SJCRH30 (cell line): ENCODE data around the gene FAM187B. TPM values are rescaled to one million over a fixed set of nuclear protein-coding genes. Genes with fewer than 3 reads are reported as not detected.

Source experiments
- DNase-seq, 2 experiments: peaks; one replicate each; pipeline ENCODE4 v3.0.0-alpha.2; 2015 to 2020
- H3K27ac ChIP-seq: fragments of 250-450 bp; sonication (Bioruptor Pico); 2 replicates; pipeline ENCODE4 v1.5.1; 2020; ENCODE audit warnings: mild to moderate bottlenecking, moderate library complexity
- H3K27me3 ChIP-seq: fragments of 250-450 bp; sonication (Bioruptor Pico); 2 replicates; pipeline ENCODE4 v1.5.1; 2020; ENCODE audit warnings: mild to moderate bottlenecking, moderate library complexity
- H3K36me3 ChIP-seq: fragments of 250-450 bp; sonication (Bioruptor Pico); 2 replicates; pipeline ENCODE4 v1.5.1; 2020; ENCODE audit warnings: mild to moderate bottlenecking, moderate library complexity
- H3K4me1 ChIP-seq: fragments of 250-450 bp; sonication (Bioruptor Pico); 2 replicates; pipeline ENCODE4 v1.5.1; 2020; ENCODE audit warnings: mild to moderate bottlenecking, moderate library complexity
- H3K4me3 ChIP-seq: fragments of 250-450 bp; sonication (Bioruptor Pico); 2 replicates; pipeline ENCODE4 v1.5.1; 2020; ENCODE audit warnings: mild to moderate bottlenecking, moderate library complexity
- H3K9me3 ChIP-seq: fragments of 250-450 bp; sonication (Bioruptor Pico); replicated peaks from 2 replicates; pipeline ENCODE4 v1.5.1; 2020; ENCODE audit warnings: mild to moderate bottlenecking, moderate library complexity
- total RNA-seq: library from RNA; depleted of rRNA; stranded (reverse); fragments of >200 nt; shearing (Covaris generic); gene quantifications from 2 replicates; pipeline ENCODE4 v1.2.3, GENCODE V29; 2014; rRNA removed

The FAM187B gene
- total RNA-seq: not detected in 2 replicates

GRCh38 chr19:35228177-35228930 is at the start of gene FAM187B:
Gene FAM187B (minus strand): TSS chr19:35228739. CDS start chr19:35228680, 59 bp downstream.
- peaks cover 16% of the 10 kb centered on the region for H3K27me3 ChIP-seq
- H3K4me3 ChIP-seq: no peak within 1 kb of the TSS
- no peaks in the 10 kb centered on the region for H3K9me3 ChIP-seq
- H3K4me1 ChIP-seq: no peaks in the 10 kb centered on the region
- no peaks in the 10 kb centered on the region for H3K36me3 ChIP-seq
- DNase-seq: no peak
- H3K27ac ChIP-seq: no peak within 1 kb of the TSS

GRCh38 chr19:35276706-35277281 is 48.3 kb upstream of the FAM187B start:
- H3K36me3 ChIP-seq: peaks cover 17% of the 10 kb centered on the region
- H3K9me3 ChIP-seq: no peaks in the 10 kb centered on the region
- no peaks in the 10 kb centered on the region for H3K4me1 ChIP-seq
- H3K4me3 ChIP-seq: no peak overlapping the region
- no peak overlapping the region for H3K27ac ChIP-seq
- H3K27me3 ChIP-seq: no peaks in the 10 kb centered on the region
- DNase-seq: no peak

GRCh38 chr19:35274323-35274722 is 45.8 kb upstream of the FAM187B start:
- no peaks in the 10 kb centered on the region for H3K9me3 ChIP-seq
- H3K36me3 ChIP-seq: peaks cover 29% of the 10 kb centered on the region
- no peak overlapping the region for H3K27ac ChIP-seq
- no peaks in the 10 kb centered on the region for H3K4me1 ChIP-seq
- no peak overlapping the region for H3K4me3 ChIP-seq
- no peaks in the 10 kb centered on the region for H3K27me3 ChIP-seq
- no peak for DNase-seq

- Histone ChIP-seq H3K27me3 (no peaks in the 10 kb centered on the region), H3K9me3 (no peaks in the 10 kb centered on the region), H3K4me3 (no peak overlapping the region), H3K36me3 (peaks cover 29% of the 10 kb centered on the region), H3K27ac (no peak overlapping the region), H3K4me1 (no peaks in the 10 kb centered on the region)
- no peak for DNase-seq
Observed at GRCh38 chr19:35273686-35274259, 45.2 kb upstream of the FAM187B start.

GRCh38 chr19:35272954-35273649 is 44.6 kb upstream of the FAM187B start:
- Histone ChIP-seq H3K9me3 (no peaks in the 10 kb centered on the region), H3K27me3 (no peaks in the 10 kb centered on the region), H3K36me3 (peaks cover 29% of the 10 kb centered on the region), H3K4me1 (no peaks in the 10 kb centered on the region), H3K4me3 (no peak overlapping the region), H3K27ac (no peak overlapping the region)
- no peak for DNase-seq

- Histone ChIP-seq H3K4me1 (no peaks in the 10 kb centered on the region), H3K27ac (no peak overlapping the region), H3K9me3 (no peaks in the 10 kb centered on the region), H3K4me3 (no peak overlapping the region), H3K27me3 (no peaks in the 10 kb centered on the region), H3K36me3 (peaks cover 29% of the 10 kb centered on the region)
- no peak for DNase-seq
Observed at GRCh38 chr19:35272122-35272719, 43.7 kb upstream of the FAM187B start.

GRCh38 chr19:35271546-35271945 is 43.0 kb upstream of the FAM187B start:
- H3K4me3 ChIP-seq: no peak overlapping the region
- H3K27ac ChIP-seq: no peak overlapping the region
- H3K4me1 ChIP-seq: no peaks in the 10 kb centered on the region
- peaks cover 27% of the 10 kb centered on the region for H3K36me3 ChIP-seq
- H3K9me3 ChIP-seq: no peaks in the 10 kb centered on the region
- no peak for DNase-seq
- H3K27me3 ChIP-seq: no peaks in the 10 kb centered on the region

GRCh38 chr19:35270381-35270811 is 41.9 kb upstream of the FAM187B start:
- peaks cover 22% of the 10 kb centered on the region for H3K36me3 ChIP-seq
- H3K9me3 ChIP-seq: no peaks in the 10 kb centered on the region
- H3K27ac ChIP-seq: no peak overlapping the region
- no peak for DNase-seq
- H3K27me3 ChIP-seq: no peaks in the 10 kb centered on the region
- H3K4me3 ChIP-seq: no peak overlapping the region
- H3K4me1 ChIP-seq: no peaks in the 10 kb centered on the region

- Histone ChIP-seq H3K4me1 (no peaks in the 10 kb centered on the region), H3K27me3 (no peaks in the 10 kb centered on the region), H3K36me3 (peaks cover 22% of the 10 kb centered on the region), H3K4me3 (peak overlapping the region; percentile 96), H3K9me3 (no peaks in the 10 kb centered on the region), H3K27ac (peak overlapping the region; percentile 64; the same call in 1 of the 2 replicates)
- DNase-seq: peak; percentile 92 to 94
Observed at GRCh38 chr19:35269438-35270117, 41.0 kb upstream of the FAM187B start.

- H3K9me3 ChIP-seq: no peaks in the 10 kb centered on the region
- H3K4me1 ChIP-seq: no peaks in the 10 kb centered on the region
- H3K27ac ChIP-seq: peak within 1 kb of the TSS; percentile 66
- no peaks in the 10 kb centered on the region for H3K27me3 ChIP-seq
- DNase-seq: peak; percentile 80 to 82
- peak within 1 kb of the TSS; percentile 99 for H3K4me3 ChIP-seq
- H3K36me3 ChIP-seq: peaks cover 22% of the 10 kb centered on the region
Observed at GRCh38 chr19:35268536-35269437, 40.2 kb upstream of the FAM187B start, which contains the start of gene USF2. Gene USF2 (plus strand): TSS chr19:35268962. CDS start chr19:35269102, 140 bp downstream.

GRCh38 chr19:35267818-35268535 is 39.4 kb upstream of the FAM187B start:
- Histone ChIP-seq H3K36me3 (peaks cover 20% of the 10 kb centered on the region), H3K9me3 (no peaks in the 10 kb centered on the region), H3K27me3 (no peaks in the 10 kb centered on the region), H3K27ac (peak overlapping the region; percentile 66), H3K4me3 (peak overlapping the region; percentile 99), H3K4me1 (no peaks in the 10 kb centered on the region)
- DNase-seq: peak; percentile 53 to 79

GRCh38 chr19:35267353-35267817 is 38.8 kb upstream of the FAM187B start:
- H3K4me3 ChIP-seq: peak overlapping the region; percentile 99
- DNase-seq: peak; percentile 45 to 60
- H3K27ac ChIP-seq: peak overlapping the region; percentile 66
- H3K4me1 ChIP-seq: no peaks in the 10 kb centered on the region
- no peaks in the 10 kb centered on the region for H3K27me3 ChIP-seq
- peaks cover 19% of the 10 kb centered on the region for H3K36me3 ChIP-seq
- H3K9me3 ChIP-seq: no peaks in the 10 kb centered on the region
